Measurements from ENCODE around the gene GHR. TPM values are rescaled to one million over a fixed set of nuclear protein-coding genes. Genes with fewer than 3 reads are reported as not detected.

Gene GHR
- total RNA-seq, 1 experiment from 2014 or later: 0.05 TPM

DNA sequence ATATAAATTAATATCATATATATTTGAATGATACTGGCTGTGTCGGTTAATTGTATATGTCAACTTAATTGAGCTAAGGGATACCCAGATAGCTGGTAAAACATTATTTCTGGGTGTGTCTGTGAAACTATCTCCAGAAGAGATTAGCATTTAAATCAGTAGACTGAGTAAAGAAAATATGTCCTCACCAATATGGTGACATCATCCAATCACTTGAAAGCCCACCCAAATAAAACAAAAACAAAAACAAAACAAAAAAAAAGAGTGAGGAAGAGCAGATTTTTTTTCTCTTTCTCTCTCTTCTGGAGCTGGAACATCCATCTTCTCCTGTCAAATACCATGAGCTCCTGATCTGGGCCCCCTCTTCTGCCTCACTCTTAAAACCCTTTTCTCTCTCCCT lies 317.7 kb downstream of the GHR start:
- CTCF ChIA-PET: no interaction called here
- H3K4me3 ChIP-seq (ENCODE audit: low read depth in 2 of 2, low read length in 2 of 2): no peak overlapping the region
- POLR2A ChIA-PET: no interaction called here
- no peaks in the 10 kb centered on the region for H3K9me3 ChIP-seq (ENCODE audit: control insufficient read depth, insufficient read depth, low read depth, low read length)
- TF ChIP-seq, protein P1, sequence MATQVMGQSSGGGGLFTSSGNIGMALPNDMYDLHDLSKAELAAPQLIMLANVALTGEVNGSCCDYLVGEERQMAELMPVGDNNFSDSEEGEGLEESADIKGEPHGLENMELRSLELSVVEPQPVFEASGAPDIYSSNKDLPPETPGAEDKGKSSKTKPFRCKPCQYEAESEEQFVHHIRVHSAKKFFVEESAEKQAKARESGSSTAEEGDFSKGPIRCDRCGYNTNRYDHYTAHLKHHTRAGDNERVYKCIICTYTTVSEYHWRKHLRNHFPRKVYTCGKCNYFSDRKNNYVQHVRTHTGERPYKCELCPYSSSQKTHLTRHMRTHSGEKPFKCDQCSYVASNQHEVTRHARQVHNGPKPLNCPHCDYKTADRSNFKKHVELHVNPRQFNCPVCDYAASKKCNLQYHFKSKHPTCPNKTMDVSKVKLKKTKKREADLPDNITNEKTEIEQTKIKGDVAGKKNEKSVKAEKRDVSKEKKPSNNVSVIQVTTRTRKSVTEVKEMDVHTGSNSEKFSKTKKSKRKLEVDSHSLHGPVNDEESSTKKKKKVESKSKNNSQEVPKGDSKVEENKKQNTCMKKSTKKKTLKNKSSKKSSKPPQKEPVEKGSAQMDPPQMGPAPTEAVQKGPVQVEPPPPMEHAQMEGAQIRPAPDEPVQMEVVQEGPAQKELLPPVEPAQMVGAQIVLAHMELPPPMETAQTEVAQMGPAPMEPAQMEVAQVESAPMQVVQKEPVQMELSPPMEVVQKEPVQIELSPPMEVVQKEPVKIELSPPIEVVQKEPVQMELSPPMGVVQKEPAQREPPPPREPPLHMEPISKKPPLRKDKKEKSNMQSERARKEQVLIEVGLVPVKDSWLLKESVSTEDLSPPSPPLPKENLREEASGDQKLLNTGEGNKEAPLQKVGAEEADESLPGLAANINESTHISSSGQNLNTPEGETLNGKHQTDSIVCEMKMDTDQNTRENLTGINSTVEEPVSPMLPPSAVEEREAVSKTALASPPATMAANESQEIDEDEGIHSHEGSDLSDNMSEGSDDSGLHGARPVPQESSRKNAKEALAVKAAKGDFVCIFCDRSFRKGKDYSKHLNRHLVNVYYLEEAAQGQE (IDR thresholded peaks at IDR 0.05; ENCODE audit: insufficient read depth in 1 of 2, low read depth in 2 of 2, low read length in 1 of 2): no peak
- no peak for TF ChIP-seq TCF7L2 (IDR thresholded peaks at IDR 0.05; ENCODE audit: low read depth, low read length)
- TF ChIP-seq SIN3A (IDR thresholded peaks at IDR 0.05; ENCODE audit: borderline replicate concordance, insufficient read depth, low read depth, low read length): no peak
- TF ChIP-seq POLR2AphosphoS5 (IDR thresholded peaks at IDR 0.05; ENCODE audit: low read depth, low read length): no peak
- TF ChIP-seq, protein P2, sequence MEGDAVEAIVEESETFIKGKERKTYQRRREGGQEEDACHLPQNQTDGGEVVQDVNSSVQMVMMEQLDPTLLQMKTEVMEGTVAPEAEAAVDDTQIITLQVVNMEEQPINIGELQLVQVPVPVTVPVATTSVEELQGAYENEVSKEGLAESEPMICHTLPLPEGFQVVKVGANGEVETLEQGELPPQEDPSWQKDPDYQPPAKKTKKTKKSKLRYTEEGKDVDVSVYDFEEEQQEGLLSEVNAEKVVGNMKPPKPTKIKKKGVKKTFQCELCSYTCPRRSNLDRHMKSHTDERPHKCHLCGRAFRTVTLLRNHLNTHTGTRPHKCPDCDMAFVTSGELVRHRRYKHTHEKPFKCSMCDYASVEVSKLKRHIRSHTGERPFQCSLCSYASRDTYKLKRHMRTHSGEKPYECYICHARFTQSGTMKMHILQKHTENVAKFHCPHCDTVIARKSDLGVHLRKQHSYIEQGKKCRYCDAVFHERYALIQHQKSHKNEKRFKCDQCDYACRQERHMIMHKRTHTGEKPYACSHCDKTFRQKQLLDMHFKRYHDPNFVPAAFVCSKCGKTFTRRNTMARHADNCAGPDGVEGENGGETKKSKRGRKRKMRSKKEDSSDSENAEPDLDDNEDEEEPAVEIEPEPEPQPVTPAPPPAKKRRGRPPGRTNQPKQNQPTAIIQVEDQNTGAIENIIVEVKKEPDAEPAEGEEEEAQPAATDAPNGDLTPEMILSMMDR (IDR thresholded peaks at IDR 0.05): no peak
- H3K4me1 ChIP-seq (ENCODE audit: control insufficient read depth, insufficient read depth, low read length): no peaks in the 10 kb centered on the region
- in situ Hi-C loops (cut with HindIII; ENCODE audit: low pct_unique_long_range_greater_than_20kb, low sequenced_read_pairs) (no loop called here), intact Hi-C loops (cut with micrococcal nuclease; ENCODE audit: unreplicated experiment) (no loop called here)
- ATAC-seq (no peak), DNase-seq (ENCODE audit: low read depth, low spot score) (no peak)
- no peaks in the 10 kb centered on the region for H3K27me3 ChIP-seq (ENCODE audit: control insufficient read depth, insufficient read depth, low read length)
- no TSS peak for BruUV-seq (replicated peaks)
- no peak overlapping the region for H3K27ac ChIP-seq (ENCODE audit: low read length)
- no peaks in the 10 kb centered on the region for H3K36me3 ChIP-seq (ENCODE audit: control insufficient read depth, insufficient read depth, low read length)

DNA sequence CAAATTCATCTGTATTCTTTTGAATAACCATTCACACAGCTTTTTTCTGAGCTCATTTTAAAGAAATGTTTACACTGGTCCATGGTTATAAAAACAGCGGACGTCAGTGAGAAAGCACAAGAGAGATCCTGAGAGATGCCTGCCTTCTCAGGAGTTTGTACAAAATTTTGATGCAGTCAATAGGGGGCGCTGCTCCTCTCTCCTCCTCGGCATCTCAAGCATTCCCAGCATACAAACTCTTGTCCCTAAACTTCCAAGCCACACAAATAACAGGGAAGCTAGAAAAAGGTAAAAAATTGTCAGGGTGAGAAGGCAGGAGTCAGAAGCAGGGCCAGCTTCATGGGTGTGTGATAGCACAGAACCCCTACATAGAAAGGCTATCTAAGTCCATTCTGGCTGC lies 322.2 kb downstream of the GHR start:
- CTCF ChIA-PET: no interaction called here
- no peak for DNase-seq (ENCODE audit: low read depth, low spot score)

More for the DNA sequence above, 322.2 kb downstream of the GHR start:
- Histone ChIP-seq H3K9me3 (ENCODE audit: control insufficient read depth, insufficient read depth, low read depth, low read length) (no peaks in the 10 kb centered on the region), H3K27ac (ENCODE audit: low read length) (no peak overlapping the region), H3K36me3 (ENCODE audit: control insufficient read depth, insufficient read depth, low read length) (no peaks in the 10 kb centered on the region), H3K4me3 (ENCODE audit: low read depth in 2 of 2, low read length in 2 of 2) (no peak overlapping the region), H3K4me1 (ENCODE audit: control insufficient read depth, insufficient read depth, low read length) (no peaks in the 10 kb centered on the region), H3K27me3 (ENCODE audit: control insufficient read depth, insufficient read depth, low read length) (no peaks in the 10 kb centered on the region)
- POLR2A ChIA-PET: interaction anchor here (0.5 kb wide), 1 partner anchor 869 kb away, joined by 10 read pairs; no protein-coding TSS in a partner anchor
- intact Hi-C loops (cut with micrococcal nuclease; ENCODE audit: unreplicated experiment) (no loop called here), in situ Hi-C loops (cut with HindIII; ENCODE audit: low pct_unique_long_range_greater_than_20kb, low sequenced_read_pairs) (no loop called here)
- ATAC-seq: no peak
- TF ChIP-seq POLR2AphosphoS5 (IDR thresholded peaks at IDR 0.05; ENCODE audit: low read depth, low read length): no peak
- TF ChIP-seq, protein P2 (IDR thresholded peaks at IDR 0.05): peak; percentile 64
- BruUV-seq (replicated peaks): no TSS peak

Data from Panc1 (cell line).